Activated naive CD4-positive, alpha-beta T cell treated with anti-CD3 and anti-CD28 coated beads, Interleukin-2, amount 50 U/mL, for 72 hours (primary cell): Measurements from ENCODE around the gene SAPCD2. TPM values are rescaled to one million over a fixed set of nuclear protein-coding genes. Genes with fewer than 3 reads are reported as not detected.
A peak's percentile ranks its signal among the peaks of the same experiment; 100 is the strongest.

Experiments
- ATAC-seq, 2 donors: fragments of 150-1000 bp; cut with Tn5 transposase; 2 replicates each; pipeline ENCODE4 v1.10.0; 2021; ENCODE audit warnings: mild to moderate bottlenecking in 2 of 2, moderate library complexity in 2 of 2
- DNase-seq, 2 donors: peaks; one replicate each; pipeline ENCODE4 v3.0.0; 2021 to 2022; ENCODE audit warnings: low spot score in 2 of 2
- H3K27ac Mint-ChIP-seq, 2 donors: one replicate each; pipeline ENCODE4 v1.8.0; 2022; ENCODE audit warnings: mild to moderate bottlenecking in 2 of 2, mixed read lengths in 2 of 2
- H3K36me3 Mint-ChIP-seq, 2 donors: one replicate each; pipeline ENCODE4 v1.8.0; 2022; ENCODE audit warnings: mixed read lengths in 2 of 2
- H3K9me3 Mint-ChIP-seq, 2 donors: one replicate each; pipeline ENCODE4 v1.8.0; 2022; ENCODE audit warnings: mixed read lengths in 2 of 2
- total RNA-seq, 2 donors: library from RNA; stranded (reverse); gene quantifications; one replicate each; pipeline ENCODE4 v1.2.3, GENCODE V29; 2022

SAPCD2 gene
- total RNA-seq, 2 donors from 2014 or later, result 3.5 to 13.3 TPM

DNA sequence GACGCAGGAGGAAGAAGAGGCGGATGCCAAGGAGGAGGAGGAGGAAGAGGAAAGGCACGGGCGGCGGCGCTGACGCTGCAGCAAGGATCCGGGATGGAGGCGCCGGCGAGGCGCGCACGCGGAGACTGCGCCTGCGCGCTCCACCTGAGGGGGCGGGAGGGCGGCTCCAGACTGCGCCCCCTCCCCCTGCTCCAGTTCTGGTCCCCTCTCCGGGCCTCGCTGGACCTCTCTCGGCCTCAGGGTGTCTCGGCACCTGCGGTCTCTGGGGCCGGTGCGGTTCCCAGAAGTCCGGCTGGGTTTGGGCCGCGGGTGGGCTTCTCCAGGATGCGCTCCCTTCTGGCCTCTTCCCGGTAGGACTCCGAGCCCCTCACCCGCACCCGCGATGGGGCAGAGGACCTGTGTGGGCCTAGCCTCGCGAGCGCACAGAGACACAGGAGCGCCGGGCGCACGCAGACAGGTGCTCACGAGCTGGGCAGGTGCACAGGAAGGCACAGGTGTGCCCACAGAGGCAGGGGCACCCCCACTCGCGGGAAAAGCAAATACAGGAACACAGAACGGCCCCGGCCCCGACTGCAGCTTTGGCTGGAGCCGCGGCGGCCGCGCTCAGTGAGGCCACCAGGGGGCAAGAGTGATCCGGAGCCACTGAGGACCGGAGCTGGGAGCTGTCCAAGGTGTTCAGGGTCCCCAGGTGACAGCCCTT lies 24.1 kb downstream of the SAPCD2 start, which contains the start of gene NPDC1:
NPDC1 (minus strand) TSS at position 90 of the 700 bp plus-strand sequence. CDS start 188 bp downstream, outside the sequence.
- Mint-ChIP-seq H3K27ac (no peak within 1 kb of the TSS), H3K9me3 (no peaks in the 10 kb centered on the region), H3K36me3 (no peaks in the 10 kb centered on the region)
- peak; percentile 77 to 91 for DNase-seq
- peak; percentile 75 to 77 for ATAC-seq

DNA sequence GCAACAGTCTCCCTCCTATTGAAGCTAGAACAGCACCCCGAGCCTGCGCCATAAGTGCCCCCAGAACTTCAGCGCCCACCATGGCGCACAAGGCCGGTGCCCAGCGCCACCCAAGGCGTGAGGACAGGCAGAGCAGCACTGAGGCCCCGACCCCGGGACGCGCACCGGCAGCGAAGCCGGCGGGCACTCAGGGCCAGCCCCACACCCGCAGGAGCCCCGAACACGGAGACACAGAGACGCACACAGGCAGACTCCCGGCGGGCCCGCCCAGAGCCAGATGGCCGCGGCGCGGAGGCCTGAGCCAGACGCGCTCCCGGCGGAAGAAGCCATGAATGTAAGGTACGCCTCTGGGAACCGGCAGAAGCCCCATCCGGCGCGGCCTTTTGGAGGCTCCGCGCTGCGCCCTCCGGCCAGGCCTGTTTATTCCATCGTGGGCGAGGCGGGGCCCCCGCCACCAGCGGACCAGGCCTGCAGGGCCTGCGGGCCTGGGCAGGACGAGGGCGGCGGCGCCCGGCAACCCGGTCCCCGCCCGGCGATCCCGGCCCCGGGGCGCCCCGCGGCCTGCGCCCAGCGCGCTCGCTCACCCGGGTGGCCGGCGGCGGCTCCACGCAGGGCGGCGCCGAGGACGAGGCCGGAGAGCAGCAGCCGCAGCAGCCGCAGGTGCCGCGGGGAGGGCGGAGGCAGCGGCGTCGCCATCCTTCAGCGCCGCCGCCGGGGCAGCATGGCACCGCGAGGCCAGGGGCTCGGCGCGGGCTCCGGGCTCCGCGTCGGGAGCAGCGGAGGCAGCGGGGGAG lies 24.9 kb downstream of the SAPCD2 start:
- H3K9me3 Mint-ChIP-seq, result no peaks in the 10 kb centered on the region
- H3K27ac Mint-ChIP-seq, result no peak overlapping the region
- no peak for DNase-seq
- peak; percentile 31 to 34 for ATAC-seq
- H3K36me3 Mint-ChIP-seq, result no peaks in the 10 kb centered on the region

DNA sequence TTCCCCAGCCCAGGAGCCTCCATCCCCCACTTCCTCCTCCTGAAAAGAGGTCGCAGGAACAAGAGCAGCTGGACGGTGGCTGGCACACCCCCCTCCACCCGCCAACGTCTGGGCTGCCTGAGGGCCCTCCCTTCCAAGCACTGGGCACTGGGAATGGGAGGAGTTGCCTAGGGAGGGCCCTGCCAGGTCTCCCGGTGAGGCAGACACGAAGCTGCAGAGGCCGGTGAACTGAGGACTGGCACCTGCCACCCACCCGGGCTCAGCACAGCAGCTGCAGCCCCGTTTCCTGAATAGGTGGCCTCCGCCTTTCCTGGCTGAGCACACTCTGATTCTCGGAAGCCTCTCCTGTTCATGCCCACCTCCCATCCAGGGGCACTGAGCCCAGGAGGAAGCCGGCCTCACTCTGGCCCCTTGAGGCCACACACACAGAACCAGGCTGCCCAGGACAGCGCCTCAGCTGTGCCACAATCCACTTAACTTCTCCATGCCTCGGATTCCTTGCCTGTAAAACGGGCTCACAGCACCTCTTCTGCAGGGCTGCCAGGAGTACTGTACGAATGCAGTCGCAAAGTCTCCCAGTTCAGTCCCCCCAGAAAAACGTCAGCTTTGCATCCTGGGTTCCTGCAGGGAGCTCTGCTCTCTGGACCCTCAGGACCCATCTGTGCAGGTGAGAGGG lies 25.7 kb downstream of the SAPCD2 start:
- H3K27ac Mint-ChIP-seq, result no peak overlapping the region

DNA sequence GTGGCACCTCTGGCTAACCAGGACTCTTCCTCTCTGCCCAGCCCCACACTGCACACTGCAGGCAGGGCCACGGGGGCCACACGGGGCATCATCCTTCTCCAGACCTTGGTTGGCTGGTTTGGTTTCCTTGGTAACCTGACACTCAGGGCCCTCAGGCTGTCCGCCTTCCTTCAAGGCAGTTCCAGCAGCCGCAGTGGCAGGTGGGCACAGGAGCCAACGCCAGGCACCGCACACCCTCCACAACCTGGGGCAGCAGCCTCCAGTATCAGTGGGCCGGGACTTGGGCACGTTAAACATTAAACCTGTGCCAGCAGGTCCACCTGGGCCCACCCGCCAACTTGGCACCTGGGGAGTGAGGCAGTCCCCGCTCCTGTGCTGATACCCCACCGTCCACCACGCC lies 26.3 kb downstream of the SAPCD2 start:
- Mint-ChIP-seq H3K27ac (no peak overlapping the region), H3K9me3 (no peaks in the 10 kb centered on the region), H3K36me3 (no peaks in the 10 kb centered on the region)
- DNase-seq (no peak), ATAC-seq (no peak)

More for the DNA sequence above, 25.7 kb downstream of the SAPCD2 start:
- ATAC-seq (no peak), DNase-seq (no peak)
- no peaks in the 10 kb centered on the region for H3K9me3 Mint-ChIP-seq
- H3K36me3 Mint-ChIP-seq, result no peaks in the 10 kb centered on the region

- Mint-ChIP-seq H3K36me3 (no peaks in the 10 kb centered on the region), H3K9me3 (no peaks in the 10 kb centered on the region), H3K27ac (no peak overlapping the region)
- no peak for DNase-seq
- no peak for ATAC-seq
Observed at GRCh38 chr9:137042751-137043727, 27.3 kb downstream of the SAPCD2 start.

GRCh38 chr9:137041124-137041523 lies 29.2 kb downstream of the SAPCD2 start:
- H3K9me3 Mint-ChIP-seq, result no peaks in the 10 kb centered on the region
- no peak overlapping the region for H3K27ac Mint-ChIP-seq
- no peak for ATAC-seq
- DNase-seq, result no peak
- H3K36me3 Mint-ChIP-seq, result no peaks in the 10 kb centered on the region

DNA sequence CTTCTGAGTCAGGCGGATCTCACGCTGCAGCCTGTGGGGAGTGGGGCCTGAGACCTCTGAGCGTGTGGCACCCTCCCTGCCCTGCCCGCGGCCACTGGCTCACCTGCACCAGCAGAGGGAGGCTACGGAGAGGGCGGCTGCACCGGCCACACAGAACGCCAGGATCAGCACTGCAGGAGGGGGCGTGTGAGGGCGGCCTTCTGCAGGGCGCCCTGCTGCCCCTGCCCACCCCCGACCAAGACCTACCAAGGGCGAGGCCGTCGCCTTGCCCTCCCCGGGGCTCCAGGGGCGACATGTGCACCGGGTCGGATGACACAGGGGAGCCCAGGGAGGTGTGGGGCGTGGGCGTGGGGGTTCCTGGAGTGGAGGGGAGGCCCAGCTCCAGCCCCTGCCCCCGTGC lies 29.8 kb downstream of the SAPCD2 start:
- DNase-seq (no peak), ATAC-seq (no peak)
- Mint-ChIP-seq H3K27ac (no peak overlapping the region), H3K36me3 (no peaks in the 10 kb centered on the region), H3K9me3 (no peaks in the 10 kb centered on the region)

DNA sequence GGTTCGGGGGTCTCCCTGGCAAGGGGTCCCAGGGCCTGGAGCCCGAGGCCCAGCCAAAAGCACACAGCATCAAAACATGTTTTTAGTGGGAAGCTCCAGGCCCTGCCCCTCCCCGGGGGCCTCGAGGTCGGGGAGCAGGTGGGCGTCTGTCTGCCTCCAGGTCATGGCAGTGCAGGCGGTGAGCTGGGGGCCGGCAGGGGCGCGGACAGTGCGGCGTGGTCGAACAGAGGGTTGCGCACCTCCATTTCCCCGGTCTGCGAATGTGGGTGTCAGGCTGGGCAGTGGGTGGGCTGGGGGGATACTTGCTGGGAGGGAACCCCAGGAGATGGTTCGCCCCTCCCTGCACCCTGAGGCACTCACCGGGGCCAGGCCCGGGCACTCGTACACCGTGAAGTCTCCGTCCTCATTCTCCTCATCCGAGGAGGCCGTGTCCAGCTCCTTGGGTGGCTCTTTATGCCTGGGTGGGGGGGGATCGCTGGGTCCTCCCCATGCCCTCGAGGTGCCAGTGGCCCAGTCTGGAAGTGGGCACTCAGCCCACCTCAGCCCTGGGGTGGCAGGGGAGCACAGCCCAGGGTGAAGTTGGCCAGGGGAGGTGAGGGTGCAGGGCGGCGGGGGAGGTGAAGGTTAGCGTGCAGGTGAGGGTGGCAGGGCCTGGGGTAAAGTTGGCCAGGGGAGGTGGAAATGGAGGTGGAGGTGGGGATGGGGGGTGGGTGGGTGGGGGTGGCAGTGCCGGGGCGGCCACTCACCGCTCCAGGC lies 30.6 kb downstream of the SAPCD2 start:
- Mint-ChIP-seq H3K9me3 (no peaks in the 10 kb centered on the region), H3K36me3 (no peaks in the 10 kb centered on the region), H3K27ac (no peak overlapping the region)
- ATAC-seq, result no peak
- no peak for DNase-seq

DNA sequence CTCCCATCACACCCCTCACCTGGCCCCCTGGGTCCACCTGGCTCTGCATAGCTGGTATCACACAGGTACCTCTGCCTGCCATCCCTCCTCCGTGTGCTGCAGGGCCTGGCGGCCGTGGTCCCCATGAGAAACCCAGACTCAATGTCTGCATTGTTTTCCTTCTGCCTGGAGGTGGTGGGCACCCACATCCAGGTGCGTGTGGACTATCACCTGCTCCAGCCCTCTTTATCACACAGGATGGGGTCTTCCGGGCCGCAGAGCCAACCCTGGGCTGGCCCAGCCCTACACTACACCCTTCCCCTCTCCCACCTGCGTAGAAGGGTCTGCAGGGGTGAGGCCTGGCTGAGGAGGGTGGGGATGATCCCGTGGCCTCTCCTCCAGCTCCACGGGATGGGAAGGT lies 31.4 kb downstream of the SAPCD2 start:
- H3K27ac Mint-ChIP-seq, result no peak overlapping the region
- ATAC-seq (no peak), DNase-seq (no peak)
- H3K9me3 Mint-ChIP-seq, result no peaks in the 10 kb centered on the region
- H3K36me3 Mint-ChIP-seq, result no peaks in the 10 kb centered on the region

DNA sequence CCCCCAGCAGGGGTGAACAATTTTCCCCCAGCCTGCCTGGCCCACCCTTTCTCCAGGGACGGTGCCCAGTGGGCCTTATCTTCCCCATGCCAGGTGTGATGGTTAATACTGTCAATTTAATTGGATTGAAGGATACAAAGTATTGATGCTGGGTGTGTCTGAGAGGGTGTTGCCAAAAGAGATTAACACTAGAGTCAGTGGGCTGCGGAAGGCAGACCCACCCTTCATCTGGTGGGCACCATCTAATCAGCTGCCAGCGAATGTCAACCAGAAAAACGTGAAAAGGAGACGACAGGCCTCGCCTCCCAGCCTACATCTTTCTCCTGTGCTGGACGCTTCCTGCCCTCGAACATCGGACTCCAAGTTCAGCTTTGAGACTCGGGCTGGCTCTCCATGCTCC lies 32.9 kb downstream of the SAPCD2 start:
- no peaks in the 10 kb centered on the region for H3K36me3 Mint-ChIP-seq
- DNase-seq (no peak), ATAC-seq (no peak)
- H3K9me3 Mint-ChIP-seq, result no peaks in the 10 kb centered on the region
- no peak overlapping the region for H3K27ac Mint-ChIP-seq

DNA sequence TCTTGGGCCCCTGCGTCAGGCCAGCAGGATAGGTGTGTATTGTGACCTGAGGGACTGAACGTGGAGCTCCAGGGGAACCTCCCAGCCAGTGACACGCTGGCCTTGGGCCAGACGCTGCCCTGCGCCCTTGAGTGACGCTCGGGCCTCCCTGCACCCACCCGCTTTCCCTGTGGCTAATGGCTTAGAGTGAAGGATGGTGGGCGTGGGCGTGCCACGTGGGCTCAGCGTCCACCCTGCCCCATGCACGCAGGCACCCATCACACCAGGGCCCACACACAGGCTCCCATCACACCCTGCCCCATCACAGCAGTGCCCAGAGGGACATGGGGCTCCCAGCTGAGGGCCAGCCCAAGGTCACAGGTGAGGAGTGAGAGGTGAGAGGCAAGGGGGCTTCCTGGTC lies 33.3 kb downstream of the SAPCD2 start:
- Mint-ChIP-seq H3K9me3 (no peaks in the 10 kb centered on the region), H3K36me3 (no peaks in the 10 kb centered on the region), H3K27ac (no peak overlapping the region)
- ATAC-seq, result no peak
- DNase-seq, result no peak

GRCh38 chr9:137035937-137036336 lies 34.4 kb downstream of the SAPCD2 start:
- no peaks in the 10 kb centered on the region for H3K36me3 Mint-ChIP-seq
- ATAC-seq, result no peak

GRCh38 chr9:137035507-137035834 lies 34.9 kb downstream of the SAPCD2 start:
- Mint-ChIP-seq H3K9me3 (no peaks in the 10 kb centered on the region), H3K36me3 (no peaks in the 10 kb centered on the region), H3K27ac (peak overlapping the region in 1 of 2 donors; percentile 60)
- peak in 1 of 2 donors; percentile 8 for ATAC-seq
- DNase-seq, result no peak

More at GRCh38 chr9:137035937-137036336, 34.4 kb downstream of the SAPCD2 start:
- DNase-seq, result no peak
- Mint-ChIP-seq H3K27ac (peak overlapping the region in 1 of 2 donors; percentile 60), H3K9me3 (no peaks in the 10 kb centered on the region)

DNA sequence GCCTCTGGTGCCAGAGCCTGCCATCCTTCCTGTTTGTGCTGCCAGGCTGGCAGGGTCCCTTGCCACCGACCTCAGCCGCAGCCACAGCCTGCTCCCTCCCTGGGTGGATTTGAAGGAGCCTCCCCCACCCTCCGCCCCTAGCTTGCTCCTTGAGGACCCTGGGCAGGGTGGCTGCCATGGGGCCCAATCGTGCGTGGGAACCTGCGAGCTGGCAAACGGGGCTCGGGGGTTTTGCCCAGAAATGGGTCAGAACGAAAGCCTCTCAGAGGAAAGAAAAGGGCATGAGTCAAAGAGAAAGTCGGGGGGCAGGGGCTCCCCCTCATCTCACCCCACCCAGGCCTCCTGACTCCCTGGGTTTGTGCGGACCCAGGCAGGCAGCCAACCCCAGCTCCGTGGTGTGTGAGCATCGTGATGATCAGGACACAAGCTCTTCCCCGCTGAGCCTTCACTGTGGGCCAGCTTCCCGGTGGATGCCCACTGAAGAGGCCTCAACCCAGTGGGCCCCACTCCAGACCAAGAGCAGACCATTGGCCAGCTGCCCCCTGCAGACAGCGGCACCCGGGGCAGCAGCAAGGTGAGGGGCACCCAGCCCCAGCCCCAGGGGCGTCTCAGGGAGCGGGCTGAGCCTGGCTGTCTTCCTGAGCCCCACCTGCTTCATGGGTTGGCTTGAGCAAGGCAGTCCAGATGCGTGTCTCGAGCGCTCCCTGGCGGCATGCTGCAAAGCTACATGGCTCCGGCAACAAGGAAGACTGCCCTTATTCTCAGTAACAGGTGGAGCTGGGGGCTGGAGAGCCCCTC lies 35.4 kb downstream of the SAPCD2 start:
- H3K36me3 Mint-ChIP-seq, result no peaks in the 10 kb centered on the region
- H3K9me3 Mint-ChIP-seq, result no peaks in the 10 kb centered on the region
- ATAC-seq, result peak; percentile 84 to 88
- peak; percentile 87 for DNase-seq
- H3K27ac Mint-ChIP-seq, result peak overlapping the region; percentile 22 to 60
